GM23248 (cell line): Measurements from ENCODE around the gene PCDHAC2.

Experiments used
- EZH2 ChIP-seq: fragments of 200-600 bp; sonication (generic); IDR thresholded peaks from 2 replicates; pipeline ENCODE4 v1.6.1; 2018; ENCODE audit warnings: antibody characterized with exemption, mild to moderate bottlenecking; ENCODE audit not compliant: insufficient read depth, poor library complexity, severe bottlenecking
- EZH2phosphoT487 ChIP-seq: fragments of 200-600 bp; sonication (generic); IDR thresholded peaks from 2 replicates; pipeline ENCODE4 v1.6.1; 2018; ENCODE audit warnings: antibody characterized with exemption, moderate library complexity, mild to moderate bottlenecking, low read depth; ENCODE audit not compliant: insufficient read depth

DNA sequence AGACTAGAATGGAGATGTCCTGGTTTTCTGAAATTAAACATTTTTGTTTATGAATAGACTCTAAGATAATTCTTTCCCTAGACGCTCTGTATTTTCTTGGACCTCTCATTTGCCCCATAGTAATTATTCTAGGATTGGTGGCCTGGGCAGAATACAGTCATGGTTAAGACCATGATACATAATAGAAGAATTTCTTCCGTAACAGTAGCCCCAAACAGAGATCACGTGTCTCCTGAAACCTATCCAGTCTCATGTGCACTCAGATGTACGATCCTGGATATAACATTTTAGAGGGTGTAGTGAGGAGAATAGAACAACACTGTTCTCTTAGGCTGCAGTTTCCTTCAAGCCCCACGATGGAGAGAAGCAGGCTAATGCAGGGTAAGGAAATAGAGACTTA, 22.3 kb downstream of the PCDHAC2 start:
- no peak for TF ChIP-seq EZH2
- no peak for TF ChIP-seq EZH2phosphoT487
